Right lobe of liver (tissue), 6 donors: Measurements from ENCODE around the gene FGF6. TPM values are rescaled to one million over a fixed set of nuclear protein-coding genes. Genes with fewer than 3 reads are reported as not detected.

Experiments used
- ATAC-seq, 4 donors: fragments of 200-7000 bp; cut with Tn5 transposase; one replicate each; pipeline ENCODE4 v1.9.1; 2020; ENCODE audit warnings: mild to moderate bottlenecking in 4 of 4, moderate library complexity in 4 of 4
- DNase-seq, 3 donors: peaks; one replicate each; pipeline ENCODE4 v3.0.0-alpha.2; 2020
- H3K27ac ChIP-seq, 3 donors: fragments of 200-600 bp; one replicate each; pipeline ENCODE4 v1.8.0; 2022
- H3K27me3 ChIP-seq, 2 donors: fragments of 200-600 bp; one replicate each; pipeline ENCODE4 v1.8.0; 2022
- H3K36me3 ChIP-seq, 4 donors: fragments of 200-600 bp; sonication (generic) in 1 of 4; one replicate each; pipeline versions ENCODE4 v1.5.1 to v1.8.0; 2017 to 2022; ENCODE audit warnings: control low read depth in 1 of 4
- H3K4me1 ChIP-seq, 4 donors: fragments of 200-600 bp; sonication (generic) in 1 of 4; one replicate each; pipeline versions ENCODE4 v1.5.1 to v1.8.0; 2017 to 2022; ENCODE audit warnings: control low read depth in 1 of 4
- H3K4me3 ChIP-seq, 3 donors: fragments of 200-600 bp; one replicate each; pipeline ENCODE4 v1.8.0; 2022
- H3K9me3 ChIP-seq, 4 donors: fragments of 200-600 bp; sonication (generic) in 1 of 4; one replicate each; pipeline versions ENCODE4 v1.5.1 to v1.8.0; 2017 to 2022; ENCODE audit warnings: control low read depth in 1 of 4
- CTCF ChIP-seq, 4 donors: fragments of 200-600 bp in 3 of 4; fragments of 450-650 bp in 1 of 4; IDR thresholded peaks; one replicate each; pipeline versions ENCODE4 v1.5.1 to v1.8.0; 2016 to 2022; ENCODE audit warnings: antibody characterized with exemption in 4 of 4, mild to moderate bottlenecking in 2 of 4
- POLR2A ChIP-seq: fragments of 450-650 bp; IDR thresholded peaks from one replicate; pipeline ENCODE4 v1.6.1; 2017; ENCODE audit warnings: antibody characterized with exemption, mild to moderate bottlenecking
- WGBS: methylation state at CpG from one replicate; pipeline ENCODE4 v1.1.6; 2018; ENCODE audit warnings: low coverage, low lambda C conversion rate; ENCODE audit not compliant: insufficient coverage; ENCODE audit errors: missing lambda C conversion rate; 5-methylcytosine and 5-hydroxymethylcytosine counted together
- intact Hi-C, 2 donors: fragments of 100-400 bp; cut with DNase I; formaldehyde crosslinking; loops; one replicate each; pipeline versions ENCODE4 v1.11.2 to v1.14.1; 2022
- total RNA-seq, 6 experiments: library from RNA; depleted of rRNA in 2 of 6; stranded (reverse); fragments of >200 nt in 2 of 6; fragmentation: NEBNext Ultra II Directional in 3 of 6; extraction: Animal tissue kit (Norgen Biotek cat#: 25700) in 3 of 6; gene quantifications; one replicate each; pipeline versions ENCODE4 v1.1.0 to v1.2.4, GENCODE V29; 2016 to 2023
- donor health status: DM: no; HTN: yes; CAD: no.
- donor health status: DM: no; HTN: no; CAD: no.
- donor health status: DM: no; HTN: no; CAD: no.
- donor health status: DM: no; HTN: yes; CAD: no.
- donor health status: DM: no; HTN: yes; CAD: no.

The FGF6 gene
- total RNA-seq, 6 experiments from 2014 or later = not detected

- Histone ChIP-seq H3K27me3 (no peaks in the 10 kb centered on the region), H3K27ac (no peak overlapping the region), H3K4me3 (no peak overlapping the region), H3K4me1 (no peaks in the 10 kb centered on the region), H3K9me3 (no peaks in the 10 kb centered on the region), H3K36me3 (peaks cover 0 to 26% (median 0%) of the 10 kb centered on the region in 4 donors)
- WGBS = 59% methylated on average over 3 of the region's 4 CpGs
- intact Hi-C loops = no loop called here
- ATAC-seq (no peak), DNase-seq (no peak)
- no peak for TF ChIP-seq POLR2A
- no peak for TF ChIP-seq CTCF (IDR thresholded peaks at IDR 0.05)
These were observed 40.6 kb upstream of the FGF6 start for GRCh38 chr12:4486049-4486699.

- no peaks in the 10 kb centered on the region for H3K27me3 ChIP-seq
- no peak overlapping the region for H3K4me3 ChIP-seq
- H3K27ac ChIP-seq = no peak overlapping the region
- no peaks in the 10 kb centered on the region for H3K9me3 ChIP-seq
- 56% methylated on average over 4 of the region's 4 CpGs for WGBS
- DNase-seq (no peak), ATAC-seq (no peak)
- no peak for TF ChIP-seq CTCF (IDR thresholded peaks at IDR 0.05)
- no peak for TF ChIP-seq POLR2A
- intact Hi-C loops = no loop called here
- H3K36me3 ChIP-seq = peaks cover 0 to 7% (median 0%) of the 10 kb centered on the region in 4 donors
- H3K4me1 ChIP-seq = no peaks in the 10 kb centered on the region
These were observed 38.5 kb upstream of the FGF6 start for GRCh38 chr12:4483885-4484823.

- Histone ChIP-seq H3K27ac (no peak overlapping the region), H3K4me1 (no peaks in the 10 kb centered on the region), H3K9me3 (peaks cover 0 to 4% (median 0%) of the 10 kb centered on the region in 4 donors), H3K4me3 (no peak overlapping the region), H3K36me3 (no peaks in the 10 kb centered on the region), H3K27me3 (no peaks in the 10 kb centered on the region)
- no peak for ATAC-seq
- no peak for DNase-seq
- 57% methylated on average over 7 of the region's 7 CpGs for WGBS
- intact Hi-C loops = no loop called here
- TF ChIP-seq CTCF (IDR thresholded peaks at IDR 0.05) (no peak), POLR2A (no peak)
These were observed 37.3 kb upstream of the FGF6 start for GRCh38 chr12:4482936-4483335.

- no peak overlapping the region for H3K4me3 ChIP-seq
- TF ChIP-seq POLR2A (no peak), CTCF (IDR thresholded peaks at IDR 0.05) (no peak)
- no peaks in the 10 kb centered on the region for H3K27me3 ChIP-seq
- no peaks in the 10 kb centered on the region for H3K36me3 ChIP-seq
- H3K4me1 ChIP-seq = no peaks in the 10 kb centered on the region
- WGBS = 78% methylated on average over 3 of the region's 3 CpGs
- intact Hi-C loops = no loop called here
- ATAC-seq (no peak), DNase-seq (no peak)
- no peak overlapping the region for H3K27ac ChIP-seq
- H3K9me3 ChIP-seq = peaks cover 0 to 4% (median 0%) of the 10 kb centered on the region in 4 donors
These were observed 33.3 kb upstream of the FGF6 start for GRCh38 chr12:4478933-4479332.
